Measurements from ENCODE around the gene CDC42SE2. TPM values are rescaled to one million over a fixed set of nuclear protein-coding genes. Genes with fewer than 3 reads are reported as not detected.
A peak's percentile ranks its signal among the peaks of the same experiment; 100 is the strongest.

Gene CDC42SE2, protein sequence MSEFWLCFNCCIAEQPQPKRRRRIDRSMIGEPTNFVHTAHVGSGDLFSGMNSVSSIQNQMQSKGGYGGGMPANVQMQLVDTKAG
- total RNA-seq (2021) (21.2 to 22.5 TPM (median 21.7 TPM) in 3 replicates), Bru-seq, nascent RNA (percentile 66 among the genes with signal in this experiment)
- long read RNA-seq, experiment 1, full-length matches to known transcripts: 30 of 166 reads
- long read RNA-seq, experiment 1, partial matches to known transcripts: 18 of 166 reads
- long read RNA-seq, experiment 1, other reads (novel, unspliced or antisense): 118 of 166 reads
- long read RNA-seq, experiment 2, partial matches to known transcripts: 6 of 37 reads
- long read RNA-seq, experiment 2, other reads (novel, unspliced or antisense): 29 of 37 reads
- long read RNA-seq, experiment 3, partial matches to known transcripts: 0 of 25 reads
- long read RNA-seq, experiment 3, other reads (novel, unspliced or antisense): 24 of 25 reads

DNA sequence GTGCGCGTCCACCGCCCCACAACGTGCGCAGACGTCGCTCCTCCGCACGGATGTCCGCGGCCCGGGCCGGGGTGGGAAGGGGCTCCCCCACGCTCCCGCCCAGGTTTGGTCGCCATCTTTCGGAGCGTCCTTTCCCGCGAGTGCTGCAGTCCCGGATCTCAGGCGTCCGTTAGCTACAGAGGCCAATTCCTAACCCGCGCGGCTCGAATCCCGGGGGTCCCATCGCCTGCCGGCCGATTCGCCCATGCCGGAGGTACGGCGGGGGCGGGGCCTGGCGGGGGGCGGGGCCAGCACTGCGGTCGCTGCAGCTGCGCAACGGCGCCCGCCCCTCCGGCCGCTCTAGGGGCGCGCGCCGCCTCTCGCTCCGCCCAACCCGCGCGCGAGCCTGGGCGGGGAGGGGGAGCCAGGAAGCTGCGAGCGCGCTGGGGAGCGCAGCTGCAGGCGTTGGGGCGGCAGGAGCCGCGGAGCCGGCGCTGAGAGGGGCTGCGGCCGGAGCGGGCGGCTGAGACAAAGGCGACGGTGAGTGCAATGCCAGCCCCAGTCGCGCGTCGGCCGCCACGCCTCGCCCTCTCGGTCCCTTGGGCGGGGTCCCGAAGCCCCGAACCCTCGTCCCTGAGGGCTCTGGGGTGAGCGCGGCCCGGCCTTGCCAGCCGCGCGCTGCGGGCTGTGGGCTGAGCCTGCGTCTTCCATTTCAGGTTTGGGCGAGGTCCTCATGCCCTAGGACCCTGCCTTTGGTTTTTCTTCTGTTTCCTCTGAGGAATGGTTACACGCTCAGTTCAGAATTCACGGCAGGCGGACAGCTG, at the start of gene CDC42SE2:
Gene CDC42SE2, plus strand, starts transcription at position 406 of the 803 bp plus-strand sequence. CDS start 95,441 bp downstream, outside the sequence.
- POLR2A ChIA-PET: interaction anchor here (0.5 to 1.9 kb wide), 6 partner anchors 12 to 1233 kb away, joined by 3 to 6 read pairs (median 4); partner anchors contain the start of gene HINT1
- DNase-seq (ENCODE audit: low spot score): peak; percentile 87
- peak within 1 kb of the TSS; percentile 87 for H3K27ac Mint-ChIP-seq
- ATAC-seq: peak; percentile 94
- peaks cover 14% of the 10 kb centered on the region for H3K4me1 Mint-ChIP-seq
- H3K36me3 Mint-ChIP-seq: no peaks in the 10 kb centered on the region
- H3K27me3 Mint-ChIP-seq (ENCODE audit: low read depth): no peaks in the 10 kb centered on the region
- CTCF ChIA-PET: interaction anchor here (0.8 to 2.9 kb wide), 8 partner anchors 9 to 1359 kb away, joined by 3 to 13 read pairs (median 4); partner anchors contain the start of gene CHSY3
- H3K9me3 Mint-ChIP-seq: no peaks in the 10 kb centered on the region; the same call in 1 of the 2 replicates
- peak within 1 kb of the TSS; percentile 85 for H3K4me3 Mint-ChIP-seq
- peak; percentile 48; the same call in 1 of the 2 replicates for TF ChIP-seq MYBL2 (CRISPR knock-in tag; IDR thresholded peaks at IDR 0.05)
- peak; percentile 60; the same call in 1 of the 2 replicates for TF ChIP-seq FOXK1 (CRISPR knock-in tag; IDR thresholded peaks at IDR 0.05)
- TF ChIP-seq, protein P1, sequence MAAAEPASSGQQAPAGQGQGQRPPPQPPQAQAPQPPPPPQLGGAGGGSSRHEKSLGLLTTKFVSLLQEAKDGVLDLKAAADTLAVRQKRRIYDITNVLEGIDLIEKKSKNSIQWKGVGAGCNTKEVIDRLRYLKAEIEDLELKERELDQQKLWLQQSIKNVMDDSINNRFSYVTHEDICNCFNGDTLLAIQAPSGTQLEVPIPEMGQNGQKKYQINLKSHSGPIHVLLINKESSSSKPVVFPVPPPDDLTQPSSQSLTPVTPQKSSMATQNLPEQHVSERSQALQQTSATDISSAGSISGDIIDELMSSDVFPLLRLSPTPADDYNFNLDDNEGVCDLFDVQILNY (CRISPR knock-in tag; IDR thresholded peaks at IDR 0.05): peak; percentile 78; the same call in 1 of the 2 replicates
- peak; percentile 91 for TF ChIP-seq ETV6 (CRISPR knock-in tag; IDR thresholded peaks at IDR 0.05)
- TF ChIP-seq JAZF1 (CRISPR knock-in tag; IDR thresholded peaks at IDR 0.05): no peak
- TF ChIP-seq, protein P2, sequence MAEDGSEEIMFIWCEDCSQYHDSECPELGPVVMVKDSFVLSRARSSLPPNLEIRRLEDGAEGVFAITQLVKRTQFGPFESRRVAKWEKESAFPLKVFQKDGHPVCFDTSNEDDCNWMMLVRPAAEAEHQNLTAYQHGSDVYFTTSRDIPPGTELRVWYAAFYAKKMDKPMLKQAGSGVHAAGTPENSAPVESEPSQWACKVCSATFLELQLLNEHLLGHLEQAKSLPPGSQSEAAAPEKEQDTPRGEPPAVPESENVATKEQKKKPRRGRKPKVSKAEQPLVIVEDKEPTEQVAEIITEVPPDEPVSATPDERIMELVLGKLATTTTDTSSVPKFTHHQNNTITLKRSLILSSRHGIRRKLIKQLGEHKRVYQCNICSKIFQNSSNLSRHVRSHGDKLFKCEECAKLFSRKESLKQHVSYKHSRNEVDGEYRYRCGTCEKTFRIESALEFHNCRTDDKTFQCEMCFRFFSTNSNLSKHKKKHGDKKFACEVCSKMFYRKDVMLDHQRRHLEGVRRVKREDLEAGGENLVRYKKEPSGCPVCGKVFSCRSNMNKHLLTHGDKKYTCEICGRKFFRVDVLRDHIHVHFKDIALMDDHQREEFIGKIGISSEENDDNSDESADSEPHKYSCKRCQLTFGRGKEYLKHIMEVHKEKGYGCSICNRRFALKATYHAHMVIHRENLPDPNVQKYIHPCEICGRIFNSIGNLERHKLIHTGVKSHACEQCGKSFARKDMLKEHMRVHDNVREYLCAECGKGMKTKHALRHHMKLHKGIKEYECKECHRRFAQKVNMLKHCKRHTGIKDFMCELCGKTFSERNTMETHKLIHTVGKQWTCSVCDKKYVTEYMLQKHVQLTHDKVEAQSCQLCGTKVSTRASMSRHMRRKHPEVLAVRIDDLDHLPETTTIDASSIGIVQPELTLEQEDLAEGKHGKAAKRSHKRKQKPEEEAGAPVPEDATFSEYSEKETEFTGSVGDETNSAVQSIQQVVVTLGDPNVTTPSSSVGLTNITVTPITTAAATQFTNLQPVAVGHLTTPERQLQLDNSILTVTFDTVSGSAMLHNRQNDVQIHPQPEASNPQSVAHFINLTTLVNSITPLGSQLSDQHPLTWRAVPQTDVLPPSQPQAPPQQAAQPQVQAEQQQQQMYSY (CRISPR knock-in tag; IDR thresholded peaks at IDR 0.05): peak; percentile 13; the same call in 1 of the 2 replicates
- no peak for TF ChIP-seq ERG (CRISPR knock-in tag; IDR thresholded peaks at IDR 0.05)
- peak; percentile 61; the same call in 1 of the 2 replicates for TF ChIP-seq CREM (CRISPR knock-in tag; IDR thresholded peaks at IDR 0.05)
- TF ChIP-seq TEAD1 (CRISPR knock-in tag; IDR thresholded peaks at IDR 0.05): 0 out of 2 replicates have a peak, but pooled peaks have one; percentile 51
- TF ChIP-seq KAT7 (CRISPR knock-in tag; IDR thresholded peaks at IDR 0.05; ENCODE audit: borderline replicate concordance): peak; percentile 55; the same call in 1 of the 2 replicates
- TF ChIP-seq SMAD3 (CRISPR knock-in tag; IDR thresholded peaks at IDR 0.05; ENCODE audit: borderline replicate concordance): 0 out of 2 replicates have a peak, but pooled peaks have one; percentile 69
- TF ChIP-seq SP1 (CRISPR knock-in tag; conservative IDR thresholded peaks at IDR 0.05): peak; percentile 82
- TF ChIP-seq ZNF232 (CRISPR knock-in tag; IDR thresholded peaks at IDR 0.05): 0 out of 2 replicates have a peak, but pooled peaks have one; percentile 22
- TF ChIP-seq, protein P3, sequence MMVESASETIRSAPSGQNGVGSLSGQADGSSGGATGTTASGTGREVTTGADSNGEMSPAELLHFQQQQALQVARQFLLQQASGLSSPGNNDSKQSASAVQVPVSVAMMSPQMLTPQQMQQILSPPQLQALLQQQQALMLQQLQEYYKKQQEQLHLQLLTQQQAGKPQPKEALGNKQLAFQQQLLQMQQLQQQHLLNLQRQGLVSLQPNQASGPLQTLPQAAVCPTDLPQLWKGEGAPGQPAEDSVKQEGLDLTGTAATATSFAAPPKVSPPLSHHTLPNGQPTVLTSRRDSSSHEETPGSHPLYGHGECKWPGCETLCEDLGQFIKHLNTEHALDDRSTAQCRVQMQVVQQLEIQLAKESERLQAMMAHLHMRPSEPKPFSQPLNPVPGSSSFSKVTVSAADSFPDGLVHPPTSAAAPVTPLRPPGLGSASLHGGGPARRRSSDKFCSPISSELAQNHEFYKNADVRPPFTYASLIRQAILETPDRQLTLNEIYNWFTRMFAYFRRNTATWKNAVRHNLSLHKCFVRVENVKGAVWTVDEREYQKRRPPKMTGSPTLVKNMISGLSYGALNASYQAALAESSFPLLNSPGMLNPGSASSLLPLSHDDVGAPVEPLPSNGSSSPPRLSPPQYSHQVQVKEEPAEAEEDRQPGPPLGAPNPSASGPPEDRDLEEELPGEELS (CRISPR knock-in tag; IDR thresholded peaks at IDR 0.05): peak; percentile 68
- peak; percentile 7; the same call in 1 of the 2 replicates for TF ChIP-seq ESRRA (CRISPR knock-in tag; IDR thresholded peaks at IDR 0.05; ENCODE audit: borderline replicate concordance)
- TF ChIP-seq JUN (CRISPR knock-in tag; IDR thresholded peaks at IDR 0.05): peak; percentile 27; the same call in 1 of the 2 replicates
- TF ChIP-seq FOXP1 (CRISPR knock-in tag; IDR thresholded peaks at IDR 0.05; ENCODE audit: borderline replicate concordance): peak; percentile 68
- no peak for TF ChIP-seq OVOL2 (CRISPR knock-in tag; IDR thresholded peaks at IDR 0.05; ENCODE audit: borderline replicate concordance)
- peak; percentile 31; the same call in 1 of the 2 replicates for TF ChIP-seq ZNF317 (CRISPR knock-in tag; IDR thresholded peaks at IDR 0.05; ENCODE audit: borderline replicate concordance, low read depth)
- no peak for TF ChIP-seq HMGA2 (CRISPR knock-in tag; IDR thresholded peaks at IDR 0.05)
- TF ChIP-seq NR3C1 (CRISPR knock-in tag; conservative IDR thresholded peaks at IDR 0.05; ENCODE audit: low read depth): no peak
- TF ChIP-seq, protein P4, sequence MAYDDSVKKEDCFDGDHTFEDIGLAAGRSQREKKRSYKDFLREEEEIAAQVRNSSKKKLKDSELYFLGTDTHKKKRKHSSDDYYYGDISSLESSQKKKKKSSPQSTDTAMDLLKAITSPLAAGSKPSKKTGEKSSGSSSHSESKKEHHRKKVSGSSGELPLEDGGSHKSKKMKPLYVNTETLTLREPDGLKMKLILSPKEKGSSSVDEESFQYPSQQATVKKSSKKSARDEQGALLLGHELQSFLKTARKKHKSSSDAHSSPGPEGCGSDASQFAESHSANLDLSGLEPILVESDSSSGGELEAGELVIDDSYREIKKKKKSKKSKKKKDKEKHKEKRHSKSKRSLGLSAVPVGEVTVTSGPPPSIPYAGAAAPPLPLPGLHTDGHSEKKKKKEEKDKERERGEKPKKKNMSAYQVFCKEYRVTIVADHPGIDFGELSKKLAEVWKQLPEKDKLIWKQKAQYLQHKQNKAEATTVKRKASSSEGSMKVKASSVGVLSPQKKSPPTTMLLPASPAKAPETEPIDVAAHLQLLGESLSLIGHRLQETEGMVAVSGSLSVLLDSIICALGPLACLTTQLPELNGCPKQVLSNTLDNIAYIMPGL (CRISPR knock-in tag; IDR thresholded peaks at IDR 0.05): peak; percentile 93
